ENCODE results near the gene FOXI2.

FOXI2 gene

DNA sequence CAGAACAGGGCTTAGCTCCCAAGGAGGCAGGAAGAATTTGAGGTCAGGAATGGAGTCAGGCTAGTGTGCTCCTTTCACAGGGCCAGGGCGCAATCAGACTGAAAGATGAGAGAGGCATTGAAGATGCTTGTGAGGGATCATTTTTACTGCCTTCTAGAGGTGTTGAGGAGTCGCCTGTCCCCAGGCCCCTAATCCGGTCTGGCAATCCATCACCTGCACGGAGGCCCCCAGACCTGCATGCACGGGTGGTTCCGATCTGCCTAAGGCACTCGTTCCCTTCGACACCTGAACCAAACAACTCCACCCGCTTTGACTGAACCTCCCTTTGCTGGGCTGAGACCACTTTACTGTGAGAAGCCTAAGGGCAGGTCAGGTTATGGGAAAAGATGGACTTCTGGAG is 8.0 kb downstream of the FOXI2 start:
- no peak for DNase-seq

DNA sequence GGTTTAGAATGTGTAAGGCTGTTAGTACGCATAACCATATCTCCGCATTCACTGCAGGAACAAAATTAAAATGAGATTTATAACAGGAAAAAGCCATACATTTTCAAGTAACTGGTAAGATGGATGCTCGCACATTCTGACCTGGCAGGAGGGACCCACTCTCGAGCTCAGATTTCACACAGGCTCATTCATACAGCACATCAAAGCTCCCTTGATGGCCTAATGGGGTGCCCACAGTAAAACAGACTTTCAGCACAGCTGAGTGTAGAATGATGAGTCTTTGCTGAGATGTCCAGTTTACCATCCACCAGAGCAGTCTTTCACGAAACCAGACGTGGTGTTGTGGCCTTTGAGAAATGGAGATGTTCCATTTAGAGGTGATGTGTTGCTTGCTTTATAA is 8.9 kb downstream of the FOXI2 start:
- DNase-seq, result no peak

DNA sequence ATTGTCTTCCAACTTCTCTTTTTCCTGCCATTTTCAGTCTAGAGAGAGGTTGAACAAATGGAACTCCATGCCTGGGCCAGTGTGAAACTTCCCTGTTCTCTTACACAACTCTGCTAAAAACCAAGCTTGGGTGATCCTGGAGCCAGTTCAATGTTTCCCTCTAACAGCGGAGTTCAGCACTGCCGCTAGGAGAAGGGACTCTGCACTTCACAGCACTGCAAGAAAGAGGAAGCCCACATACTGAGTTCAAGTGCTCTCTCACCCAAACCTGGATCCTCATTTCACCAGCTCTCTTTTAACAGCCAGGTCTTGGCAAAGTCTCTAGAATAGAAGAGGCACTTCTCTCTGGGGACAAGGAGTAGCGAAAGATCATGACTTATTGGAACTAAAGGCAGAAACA is 18.8 kb downstream of the FOXI2 start:
- DNase-seq, result no peak

DNA sequence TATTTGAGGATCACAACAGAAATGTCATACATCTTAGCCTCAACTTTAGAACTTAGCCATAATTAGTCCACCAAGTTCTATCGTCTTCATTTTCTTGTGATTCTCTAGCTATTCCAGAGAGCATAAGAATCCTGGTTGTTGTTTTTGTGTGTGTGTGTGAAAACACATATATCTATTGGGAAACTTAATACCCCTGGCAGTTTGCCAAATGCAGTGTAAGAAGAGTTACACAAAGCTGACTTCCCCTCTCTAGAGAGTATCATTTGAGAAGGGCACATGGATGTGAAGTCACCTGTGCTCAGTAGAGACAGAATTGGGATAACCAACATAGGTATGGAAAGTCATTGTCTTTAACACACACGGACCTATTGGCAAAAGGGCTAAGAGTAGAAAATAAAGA is 19.3 kb downstream of the FOXI2 start:
- DNase-seq, result no peak

DNA sequence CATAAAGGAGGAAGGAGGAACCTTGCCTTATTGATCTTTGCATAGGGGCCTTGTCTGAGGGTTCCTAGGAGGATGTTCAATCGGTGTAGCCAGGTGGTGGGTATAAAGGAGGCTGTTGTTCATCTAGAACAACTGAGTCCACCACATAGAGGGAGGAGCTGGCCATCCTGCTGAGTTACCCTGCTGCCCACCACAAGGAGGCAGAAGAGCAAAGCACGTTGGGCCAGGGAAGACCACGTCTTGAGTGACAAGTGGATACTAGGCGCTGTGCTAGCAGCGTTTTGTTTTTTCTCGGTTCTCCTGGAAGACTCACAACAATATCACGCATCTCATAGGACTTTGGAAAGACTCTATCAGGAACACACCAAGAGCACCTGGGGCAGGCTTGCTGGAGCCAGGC is 20.0 kb downstream of the FOXI2 start:
- DNase-seq, result no peak

DNA sequence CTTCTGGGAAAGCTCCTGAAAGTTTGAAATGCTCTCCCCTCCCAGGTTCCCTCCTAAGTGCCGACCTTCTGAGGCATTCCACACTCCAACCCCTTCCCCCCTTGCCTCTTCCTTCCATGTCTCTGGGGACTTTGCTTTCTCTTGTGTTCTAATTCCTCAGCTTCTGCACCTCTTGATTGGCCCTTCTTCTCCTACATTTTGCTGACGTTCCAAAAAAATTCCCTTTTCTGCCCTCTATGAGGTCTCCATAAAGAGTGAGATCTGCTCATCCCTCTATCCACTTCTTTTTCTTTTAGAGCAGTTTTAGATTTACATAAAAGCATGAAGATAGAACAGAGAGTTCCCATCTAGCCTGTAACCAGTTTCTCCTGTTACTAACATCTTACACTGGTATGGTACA is 22.3 kb downstream of the FOXI2 start:
- DNase-seq, result no peak

DNA sequence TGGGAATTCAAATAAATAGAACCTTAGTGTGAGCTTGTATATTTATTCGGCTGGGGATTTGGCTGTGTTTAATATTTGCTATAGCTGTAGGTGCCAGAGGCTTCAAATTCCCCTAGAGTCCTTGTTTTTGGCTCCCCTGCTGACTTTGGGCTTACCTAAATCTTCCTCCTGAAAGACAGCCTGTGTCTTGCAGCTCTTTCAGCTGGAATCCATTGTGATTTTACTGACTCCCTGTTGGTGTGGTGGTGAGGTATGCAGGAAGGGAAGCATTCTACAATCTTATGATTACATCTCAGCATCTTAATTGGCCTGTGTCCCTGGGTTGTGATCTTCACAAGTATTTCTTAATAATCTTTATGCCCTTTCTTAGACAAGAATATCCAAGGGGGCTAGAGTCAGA is 25.9 kb downstream of the FOXI2 start:
- DNase-seq, result no peak

DNA sequence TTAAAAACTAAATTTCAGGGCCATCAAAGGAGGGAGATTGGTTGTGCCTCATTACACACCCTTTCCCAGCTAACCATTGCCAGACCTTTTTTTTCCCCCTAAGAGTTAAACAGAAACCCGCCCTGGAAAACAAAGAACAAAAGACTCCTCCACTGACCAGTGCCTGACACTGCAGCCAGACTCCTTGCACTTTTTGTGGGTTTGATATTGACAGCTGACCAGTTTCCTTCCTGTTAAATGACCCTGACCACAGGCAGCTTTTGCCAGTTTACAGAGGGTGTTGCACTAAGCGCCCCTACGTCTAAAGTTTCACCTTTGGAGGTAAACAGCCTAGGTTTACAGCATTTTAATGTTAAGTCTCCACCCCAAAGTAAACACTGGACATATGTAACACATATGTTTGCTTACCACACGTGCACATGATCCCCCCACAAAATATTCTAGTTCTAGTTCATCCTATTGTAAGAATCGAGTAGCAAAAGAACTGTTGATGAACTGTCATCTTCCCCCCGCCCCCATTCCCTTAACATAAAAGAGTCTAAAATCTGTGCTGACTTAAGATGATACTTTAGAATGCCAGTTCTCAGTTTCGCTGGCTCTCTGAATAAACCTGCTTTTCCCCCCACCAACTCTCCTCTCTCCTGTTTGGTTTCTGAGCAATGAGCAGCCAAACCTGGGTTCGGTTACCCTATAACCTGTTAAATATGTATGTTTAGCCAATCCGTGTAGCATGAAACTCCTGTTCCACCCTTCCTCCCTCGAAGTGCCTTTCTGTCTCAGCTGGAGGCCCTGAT is 38.0 kb downstream of the FOXI2 start:
- no peak for DNase-seq

DNA sequence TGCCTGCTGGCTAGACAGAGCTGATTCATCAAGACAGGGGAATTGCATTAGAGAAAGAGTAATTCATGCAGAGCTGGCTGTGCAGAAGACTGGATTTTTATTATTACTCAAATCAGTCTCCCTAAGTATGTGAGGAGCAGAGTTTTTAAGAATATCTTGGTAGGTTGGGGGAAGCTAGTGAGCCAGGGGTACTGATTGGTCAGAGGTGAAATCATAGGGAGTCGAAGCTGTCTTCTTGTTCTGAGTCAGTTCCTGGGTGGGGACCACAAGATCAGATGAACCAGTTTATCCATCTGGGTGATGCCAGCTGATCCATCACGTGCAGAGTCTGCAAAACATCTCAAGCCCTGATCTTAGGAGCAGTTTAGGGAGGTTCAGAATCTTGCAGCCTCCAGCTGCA is 39.8 kb downstream of the FOXI2 start:
- DNase-seq, result no peak

DNA sequence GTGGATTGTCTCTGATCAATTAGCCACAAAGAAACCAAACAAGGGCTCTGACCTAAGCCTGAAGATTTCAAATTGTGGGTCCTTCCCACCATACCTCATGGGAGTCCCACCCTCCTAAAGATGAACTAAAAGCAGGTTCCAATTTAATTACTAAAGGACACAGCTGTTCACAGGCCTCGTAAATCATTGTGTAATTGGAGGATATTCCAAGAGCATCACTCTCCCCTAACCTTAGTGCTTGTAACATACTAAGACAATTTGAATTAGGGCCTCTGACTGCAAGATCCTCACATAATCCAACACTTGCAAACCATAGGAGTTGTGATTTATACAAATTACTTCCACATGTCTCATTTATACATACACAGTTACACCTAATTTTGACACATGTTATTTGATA is 44.4 kb downstream of the FOXI2 start:
- DNase-seq, result no peak

DNA sequence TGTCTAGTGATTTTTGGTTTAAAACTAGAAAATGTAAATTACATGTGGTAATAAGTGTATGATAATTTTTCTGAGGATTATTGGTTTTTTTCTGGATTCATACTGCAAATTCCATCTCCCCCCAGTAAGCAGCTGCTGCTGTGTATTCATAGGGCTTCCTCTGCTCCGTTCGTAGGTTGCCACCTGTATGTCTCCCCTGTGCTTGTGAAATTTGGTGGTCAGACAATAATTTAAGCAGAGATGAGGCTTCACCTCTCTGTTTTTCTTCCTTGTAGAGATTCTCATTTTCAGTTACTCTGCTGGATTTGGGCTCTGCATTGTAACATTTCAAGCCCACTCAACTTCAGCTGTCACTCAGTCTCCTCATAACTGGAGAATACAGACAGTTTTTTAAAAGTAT is 50.9 kb downstream of the FOXI2 start:
- DNase-seq, result no peak

DNA sequence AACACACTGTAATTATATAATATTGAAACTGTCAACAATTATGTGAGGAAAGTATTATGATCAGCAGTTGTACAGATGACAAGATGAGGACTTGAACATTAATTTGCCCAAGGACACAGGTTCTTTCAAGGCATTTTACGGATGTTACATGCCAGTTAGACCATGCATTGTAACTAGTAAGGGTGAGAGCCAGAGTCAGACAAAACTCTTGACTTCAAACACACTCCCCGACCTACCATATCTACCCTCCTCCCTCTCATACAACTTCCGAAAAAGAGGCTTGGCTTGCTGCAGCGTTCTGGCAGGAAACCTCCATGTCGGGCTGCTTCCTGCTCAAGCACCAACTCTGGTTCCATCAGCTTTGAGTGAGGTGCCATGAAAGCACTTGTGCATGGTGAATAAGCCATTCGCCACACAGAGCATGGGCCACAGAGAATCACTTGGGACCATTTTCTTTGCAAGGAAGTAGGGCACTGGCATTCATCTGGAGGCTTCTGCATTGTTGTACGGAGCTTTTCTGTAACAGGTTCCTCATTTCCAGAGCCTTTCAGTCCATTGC is 53.2 kb downstream of the FOXI2 start:
- DNase-seq, result no peak
